ENCODE measurements around the gene ZBTB5.

The ZBTB5 gene

GRCh38 chr9:37421914-37422288 lies 43.3 kb downstream of the ZBTB5 start:
- no peak for DNase-seq

GRCh38 chr9:37420271-37421215 lies 44.7 kb downstream of the ZBTB5 start:
- no peak for DNase-seq

DNA sequence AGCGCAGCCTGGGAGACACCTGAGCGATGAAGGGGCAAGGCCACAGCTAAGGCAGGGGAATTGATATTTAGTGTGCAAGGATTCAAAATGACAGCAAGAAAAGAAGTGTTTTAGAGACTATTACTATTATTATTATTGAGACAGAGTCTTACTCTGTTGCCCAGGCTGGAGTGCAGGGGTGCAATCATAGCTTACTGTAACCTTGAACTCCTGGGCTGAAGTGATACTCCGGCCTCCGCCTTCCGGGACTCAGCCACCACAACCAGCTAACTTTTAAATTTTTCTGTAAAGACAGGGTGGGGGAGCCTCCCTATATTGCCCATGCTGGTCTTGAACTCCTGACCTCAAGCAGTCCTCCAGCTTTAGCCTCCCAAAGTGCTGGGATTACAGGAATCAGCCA lies 46.0 kb downstream of the ZBTB5 start:
- DNase-seq = no peak

DNA sequence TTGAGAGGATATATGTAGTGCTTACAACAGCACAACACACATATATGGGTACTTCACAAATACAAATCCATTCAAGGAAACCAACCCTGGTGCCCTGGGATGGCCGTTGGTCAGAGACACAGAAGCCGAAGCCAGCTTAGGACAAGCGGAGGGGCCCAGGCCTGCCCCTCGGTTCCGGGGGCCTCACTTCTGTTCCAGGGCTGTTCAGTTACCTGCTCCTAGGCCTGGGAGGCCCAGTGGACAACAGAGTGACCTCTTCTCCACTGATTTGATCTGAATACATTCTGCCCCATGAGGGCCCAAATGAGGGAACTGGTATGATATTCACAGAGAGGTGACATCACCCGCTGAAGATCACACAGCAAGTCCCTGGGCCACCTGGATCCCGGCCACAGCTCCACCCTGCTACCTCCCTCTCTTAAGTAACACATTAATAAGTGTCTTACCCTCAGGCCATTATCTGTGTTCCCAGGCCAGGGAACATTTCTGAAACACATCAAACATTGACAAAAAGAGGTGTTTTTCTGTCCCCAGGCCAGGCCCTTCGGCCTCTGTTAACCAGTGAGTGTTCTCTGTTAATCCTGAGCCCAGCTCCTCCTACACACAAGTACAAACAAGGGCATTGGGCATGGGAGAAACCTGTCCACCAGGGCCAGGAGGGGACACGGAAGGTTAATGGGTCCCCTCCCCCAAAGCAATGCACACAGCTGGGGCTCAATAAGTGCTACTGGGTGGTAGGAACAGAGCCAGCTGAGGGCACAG lies 47.2 kb downstream of the ZBTB5 start:
- no peak for DNase-seq

GRCh38 chr9:37417252-37417803 lies 47.9 kb downstream of the ZBTB5 start:
- DNase-seq = no peak

DNA sequence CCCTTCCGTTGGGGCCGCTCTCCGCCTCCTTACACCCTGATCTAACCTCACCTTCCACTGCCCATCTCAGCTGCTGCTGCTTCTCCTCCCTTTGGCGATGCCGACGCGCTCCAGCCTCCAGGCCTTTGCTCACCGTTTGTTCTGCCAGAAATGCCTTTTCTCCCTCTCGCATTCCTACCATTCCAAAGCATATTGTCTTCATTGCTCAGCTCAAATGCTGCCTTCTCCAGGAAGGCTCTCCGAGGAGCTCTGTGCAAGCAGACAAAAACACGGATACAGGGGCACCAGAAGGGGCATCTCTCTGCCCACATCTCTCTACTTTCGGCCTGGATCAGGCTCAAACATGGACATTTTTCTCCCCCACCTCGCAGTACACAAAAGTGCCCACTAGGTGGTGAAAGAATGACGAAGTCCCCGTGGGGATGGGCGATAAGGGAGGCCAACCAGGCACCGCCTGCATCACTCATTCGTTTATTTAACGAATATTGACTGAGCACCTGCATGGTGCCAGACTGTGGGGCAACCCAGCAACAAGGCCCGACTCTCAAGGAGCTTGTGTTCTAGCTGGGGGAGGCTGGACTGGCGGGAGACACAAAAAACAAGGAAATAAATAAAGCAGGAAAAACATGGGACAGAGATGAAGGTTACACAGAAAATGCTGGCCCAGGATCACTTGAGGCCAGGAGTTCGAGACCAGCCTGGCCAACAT lies 50.1 kb downstream of the ZBTB5 start:
- DNase-seq = peak; percentile 82

- DNase-seq = no peak
Measured at GRCh38 chr9:37414503-37414943, 50.7 kb downstream of the ZBTB5 start.

DNA sequence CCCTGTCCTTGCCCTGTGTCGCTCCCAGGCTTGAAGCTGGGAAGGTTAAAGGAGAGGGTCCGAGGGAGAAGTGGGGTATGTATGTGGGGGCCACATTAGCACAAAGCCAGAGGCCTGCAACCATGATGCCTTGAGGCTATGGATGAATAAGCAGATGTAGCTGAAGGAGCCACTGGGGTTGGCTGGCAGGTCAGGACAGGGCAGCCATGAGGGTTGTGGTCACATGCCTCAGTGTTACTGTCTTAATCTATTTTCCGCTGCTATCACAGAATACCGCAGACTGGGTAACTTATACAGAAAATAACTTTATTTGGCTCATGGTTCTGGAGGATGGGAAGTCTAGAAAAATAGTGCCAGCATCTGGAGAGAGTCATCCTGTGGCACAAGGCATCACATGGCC lies 51.9 kb downstream of the ZBTB5 start:
- no peak for DNase-seq

GRCh38 chr9:37412431-37413151 lies 52.7 kb downstream of the ZBTB5 start:
- DNase-seq = no peak

GRCh38 chr9:37410969-37411785 lies 54.1 kb downstream of the ZBTB5 start:
- no peak for DNase-seq

DNA sequence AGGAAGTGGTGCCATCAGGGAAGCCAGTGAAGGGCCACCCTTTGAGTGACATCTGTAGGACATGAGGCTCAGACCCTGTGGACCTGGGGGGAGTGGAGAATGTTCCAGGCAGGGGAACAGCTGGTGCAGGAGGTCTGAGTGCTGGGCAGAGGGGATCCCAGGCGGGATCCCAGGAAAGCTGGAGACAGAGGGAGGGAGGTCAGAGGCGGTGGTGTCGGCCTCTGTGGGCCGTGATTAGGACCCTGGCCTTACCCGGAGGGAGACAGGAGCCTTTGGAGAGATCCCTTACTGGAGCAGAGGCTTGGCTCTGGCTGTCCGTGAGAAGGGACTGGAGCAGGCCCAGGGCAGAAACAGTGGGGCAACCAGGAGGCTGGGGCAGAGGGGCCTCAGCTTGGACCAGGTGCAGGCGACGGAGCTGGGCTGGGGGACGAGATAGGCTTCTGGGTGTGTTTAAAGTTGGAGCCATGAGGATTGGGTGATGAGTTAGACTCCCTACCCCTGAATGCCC lies 54.8 kb downstream of the ZBTB5 start:
- DNase-seq = no peak

- DNase-seq = peak; percentile 77
Measured at GRCh38 chr9:37408933-37409710, 56.1 kb downstream of the ZBTB5 start.

GRCh38 chr9:37407468-37407867 lies 57.8 kb downstream of the ZBTB5 start:
- DNase-seq = no peak

- no peak for DNase-seq
Measured at GRCh38 chr9:37406603-37407401, 58.4 kb downstream of the ZBTB5 start.

DNA sequence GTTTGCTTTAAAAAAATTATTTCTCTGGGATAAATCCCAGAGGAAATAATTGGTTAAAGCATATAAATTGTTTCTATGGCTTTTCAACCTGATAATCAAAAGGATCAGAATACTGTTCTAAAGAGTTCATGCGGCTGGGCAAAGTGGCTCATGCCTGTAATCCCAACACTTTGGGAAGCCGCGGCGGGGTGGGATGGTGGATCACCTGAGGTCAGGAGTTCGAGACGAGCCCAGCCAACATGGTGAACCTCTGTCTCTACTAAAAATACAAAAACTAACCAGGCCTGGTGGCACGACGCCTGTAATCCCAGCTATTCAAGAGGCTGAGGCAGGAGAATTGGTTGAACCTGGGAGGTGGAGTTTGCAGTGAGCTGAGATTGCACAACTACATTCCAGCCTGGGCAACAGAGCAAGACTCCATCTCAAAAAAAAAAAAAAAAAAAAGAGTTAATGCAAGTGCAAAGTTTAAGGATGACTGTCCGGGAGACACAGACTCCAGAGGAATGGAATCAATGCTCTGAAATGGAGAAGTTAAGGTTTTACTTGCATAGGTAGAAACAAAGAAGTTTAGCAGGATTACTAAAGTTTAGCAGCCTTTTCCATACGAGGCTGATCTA lies 59.4 kb downstream of the ZBTB5 start:
- no peak for DNase-seq

GRCh38 chr9:37405350-37405749 lies 59.9 kb downstream of the ZBTB5 start:
- DNase-seq = no peak

GRCh38 chr9:37404590-37404989 lies 60.7 kb downstream of the ZBTB5 start:
- DNase-seq = no peak

GRCh38 chr9:37399336-37399735 lies 65.9 kb downstream of the ZBTB5 start:
- no peak for DNase-seq

DNA sequence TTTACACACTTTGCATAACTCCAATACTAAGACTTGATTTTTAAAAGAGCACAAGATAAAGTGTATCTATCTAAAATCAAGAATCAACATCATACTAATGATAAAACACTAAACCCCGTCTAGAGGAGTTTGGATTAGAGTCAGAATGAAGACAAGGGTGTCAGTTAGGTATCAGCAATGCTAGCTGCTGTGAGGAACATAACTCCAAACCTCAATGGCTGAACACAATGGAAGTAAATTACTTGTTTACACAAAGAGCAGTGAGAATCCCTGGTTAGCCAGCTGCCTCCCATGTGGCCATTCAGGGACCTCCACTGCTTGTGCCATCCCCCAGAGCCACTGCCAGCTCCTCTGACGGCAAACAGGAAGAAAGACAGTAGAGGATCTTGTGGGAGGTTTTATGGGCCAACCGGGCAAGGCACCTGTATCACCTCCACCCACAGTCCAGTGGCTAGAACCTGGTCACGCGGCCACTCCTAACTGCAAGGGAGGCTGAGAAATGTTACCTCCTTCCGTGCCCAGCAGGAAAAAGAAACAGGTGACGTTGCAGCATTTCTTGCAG lies 66.7 kb downstream of the ZBTB5 start:
- DNase-seq = no peak
